ENCODE measurements around the gene ZNF324. TPM values are rescaled to one million over a fixed set of nuclear protein-coding genes. Genes with fewer than 3 reads are reported as not detected.

ZNF324 gene
- total and polyA plus RNA-seq, 2 of the 13 experiments (the other 11 are each of a cell fraction or from before 2014, with no cell fraction given), result 1.1 to 4.7 TPM

- TF ChIP-seq ZNF337 (CRISPR knock-in tag; IDR thresholded peaks at IDR 0.05; ENCODE audit: borderline replicate concordance, low read depth) (no peak), ZNF616 (CRISPR knock-in tag; IDR thresholded peaks at IDR 0.05; ENCODE audit: low read depth) (no peak), ZSCAN22 (CRISPR knock-in tag; IDR thresholded peaks at IDR 0.05) (no peak), ZNF512B (CRISPR knock-in tag; IDR thresholded peaks at IDR 0.05; ENCODE audit: borderline replicate concordance) (no peak), ZNF142 (CRISPR knock-in tag; IDR thresholded peaks at IDR 0.05) (no peak), RFX1 (IDR thresholded peaks at IDR 0.05) (peak; percentile 92), RFXANK (CRISPR knock-in tag; IDR thresholded peaks at IDR 0.05) (0 out of 2 replicates have a peak, but pooled peaks have one; percentile 60), FOXC1 (CRISPR knock-in tag; IDR thresholded peaks at IDR 0.05; ENCODE audit: borderline replicate concordance) (peak; percentile 40; the same call in 1 of the 2 replicates), ZNF282 (IDR thresholded peaks at IDR 0.05; ENCODE audit: partially characterized antibody) (no peak), PHF8 (CRISPR knock-in tag; IDR thresholded peaks at IDR 0.05) (peak; percentile 59; the same call in 1 of the 2 replicates), ZNF550 (CRISPR knock-in tag; IDR thresholded peaks at IDR 0.05; ENCODE audit: borderline replicate concordance) (no peak), NBN (conservative IDR thresholded peaks at IDR 0.05) (no peak), MEIS2 (CRISPR knock-in tag; IDR thresholded peaks at IDR 0.05) (peak; percentile 23; the same call in 1 of the 2 replicates), KLF15 (CRISPR knock-in tag; IDR thresholded peaks at IDR 0.05; ENCODE audit: borderline replicate concordance) (no peak), ERF (CRISPR knock-in tag; IDR thresholded peaks at IDR 0.05) (peak; percentile 71)
- TF ChIP-seq, protein P1, sequence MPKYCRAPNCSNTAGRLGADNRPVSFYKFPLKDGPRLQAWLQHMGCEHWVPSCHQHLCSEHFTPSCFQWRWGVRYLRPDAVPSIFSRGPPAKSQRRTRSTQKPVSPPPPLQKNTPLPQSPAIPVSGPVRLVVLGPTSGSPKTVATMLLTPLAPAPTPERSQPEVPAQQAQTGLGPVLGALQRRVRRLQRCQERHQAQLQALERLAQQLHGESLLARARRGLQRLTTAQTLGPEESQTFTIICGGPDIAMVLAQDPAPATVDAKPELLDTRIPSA (CRISPR knock-in tag; IDR thresholded peaks at IDR 0.05; ENCODE audit: borderline replicate concordance), result no peak
- TF ChIP-seq, protein P2, sequence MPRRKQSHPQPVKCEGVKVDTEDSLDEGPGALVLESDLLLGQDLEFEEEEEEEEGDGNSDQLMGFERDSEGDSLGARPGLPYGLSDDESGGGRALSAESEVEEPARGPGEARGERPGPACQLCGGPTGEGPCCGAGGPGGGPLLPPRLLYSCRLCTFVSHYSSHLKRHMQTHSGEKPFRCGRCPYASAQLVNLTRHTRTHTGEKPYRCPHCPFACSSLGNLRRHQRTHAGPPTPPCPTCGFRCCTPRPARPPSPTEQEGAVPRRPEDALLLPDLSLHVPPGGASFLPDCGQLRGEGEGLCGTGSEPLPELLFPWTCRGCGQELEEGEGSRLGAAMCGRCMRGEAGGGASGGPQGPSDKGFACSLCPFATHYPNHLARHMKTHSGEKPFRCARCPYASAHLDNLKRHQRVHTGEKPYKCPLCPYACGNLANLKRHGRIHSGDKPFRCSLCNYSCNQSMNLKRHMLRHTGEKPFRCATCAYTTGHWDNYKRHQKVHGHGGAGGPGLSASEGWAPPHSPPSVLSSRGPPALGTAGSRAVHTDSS (CRISPR knock-in tag; conservative IDR thresholded peaks at IDR 0.05), result no peak
Measured at GRCh38 chr19:58466760-58467589, at the start of gene ZNF324 (continued).
